Nephron (organoid): ENCODE results near the gene IL18.
A peak's percentile ranks its signal among the peaks of the same experiment; 100 is the strongest.

Source experiments
- H3K27ac Mint-ChIP-seq, 3 experiments: 2 replicates each; pipeline ENCODE4 v1.8.0; 2020; ENCODE audit warnings: mixed read lengths in 3 of 3, mild to moderate bottlenecking in 2 of 3, moderate library complexity in 1 of 3
- H3K27me3 Mint-ChIP-seq: 2 replicates; pipeline ENCODE4 v1.8.0; 2021; ENCODE audit warnings: low read depth, mild to moderate bottlenecking, moderate library complexity, mixed read lengths
- H3K36me3 Mint-ChIP-seq: 2 replicates; pipeline ENCODE4 v1.8.0; 2020; ENCODE audit warnings: low read depth, mixed read lengths
- H3K4me1 Mint-ChIP-seq: 2 replicates; pipeline ENCODE4 v1.8.0; 2020; ENCODE audit warnings: mixed read lengths
- H3K4me3 Mint-ChIP-seq, 3 experiments: 2 replicates each; pipeline ENCODE4 v1.8.0; 2020; ENCODE audit warnings: mild to moderate bottlenecking in 3 of 3, mixed read lengths in 3 of 3, moderate library complexity in 2 of 3
- H3K9me3 Mint-ChIP-seq: 2 replicates; pipeline ENCODE4 v1.8.0; 2020; ENCODE audit warnings: mixed read lengths
- TF ChIP-seq, protein P1 (sequence below), 3 experiments: fragments of 200-600 bp; sonication (generic); IDR thresholded peaks; one replicate each; pipeline ENCODE4 v1.5.0; 2021; ENCODE audit warnings: antibody characterized with exemption in 3 of 3; ENCODE audit not compliant: unreplicated experiment in 3 of 3

Gene IL18

DNA sequence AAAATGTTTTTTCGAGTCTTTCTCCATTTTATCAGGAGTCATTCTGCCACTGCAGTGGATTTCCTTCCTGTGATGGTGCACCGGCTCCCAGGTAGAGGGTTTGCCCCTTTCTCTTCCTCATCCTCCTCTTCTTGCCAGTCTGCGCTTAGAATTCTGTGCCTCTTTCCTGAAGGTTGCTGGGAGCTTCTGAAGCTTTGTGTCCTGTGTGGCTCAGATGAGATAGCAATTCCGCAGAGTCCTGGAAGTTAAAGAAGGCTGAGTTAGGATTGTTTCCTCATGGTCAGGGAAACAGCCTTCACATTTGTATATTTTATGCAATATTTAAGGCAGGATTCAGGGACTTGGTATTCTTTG lies 11.7 kb upstream of the IL18 start:
- Mint-ChIP-seq H3K4me3 (peak overlapping the region; percentile 75 to 83 (median 77)), H3K27ac (peak overlapping the region; percentile 54 to 93 (median 67)), H3K9me3 (no peaks in the 10 kb centered on the region)

DNA sequence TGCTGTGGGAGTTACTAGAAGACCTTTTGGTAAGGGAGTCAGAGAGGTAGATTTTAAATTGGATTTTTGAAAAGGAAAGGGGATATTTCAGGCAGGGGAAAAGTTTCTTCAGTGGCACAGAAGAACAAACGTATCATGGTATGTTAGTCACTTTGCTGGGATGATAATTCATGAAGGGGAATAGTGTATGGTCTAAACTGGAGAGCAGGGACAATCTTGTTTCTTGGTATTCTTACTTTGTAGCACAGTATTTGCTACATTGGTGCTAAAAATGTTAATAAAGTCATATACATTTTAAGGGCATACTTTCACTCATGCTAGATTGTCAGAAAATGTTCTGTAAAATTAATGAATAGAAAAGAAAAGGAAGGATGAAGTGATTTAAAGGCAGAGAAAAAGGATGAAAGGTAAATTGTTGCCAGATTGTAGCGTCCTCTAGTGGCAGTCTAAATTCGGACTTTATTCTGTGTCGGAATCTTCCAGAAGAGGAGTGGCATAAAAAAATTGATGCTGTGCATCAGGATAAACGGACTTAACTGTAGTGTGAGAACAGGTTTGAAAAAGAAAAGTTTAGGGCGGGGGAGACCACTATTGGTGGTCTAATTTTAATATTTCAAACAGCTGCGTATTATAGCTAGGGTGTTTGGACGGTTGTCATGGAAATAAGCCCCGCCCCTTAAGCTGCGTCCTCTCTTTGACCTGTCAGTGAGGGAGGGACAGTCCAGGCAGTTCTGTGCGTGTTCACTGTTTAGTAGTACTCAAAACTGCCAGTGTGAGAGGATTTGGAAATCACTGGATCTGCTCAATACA lies 11.1 kb upstream of the IL18 start, which contains the start of gene BCO2:
BCO2 (plus strand) TSS at position 724 of the 810 bp plus-strand sequence. CDS start 90 bp downstream, outside the sequence.
- TF ChIP-seq, protein P1, sequence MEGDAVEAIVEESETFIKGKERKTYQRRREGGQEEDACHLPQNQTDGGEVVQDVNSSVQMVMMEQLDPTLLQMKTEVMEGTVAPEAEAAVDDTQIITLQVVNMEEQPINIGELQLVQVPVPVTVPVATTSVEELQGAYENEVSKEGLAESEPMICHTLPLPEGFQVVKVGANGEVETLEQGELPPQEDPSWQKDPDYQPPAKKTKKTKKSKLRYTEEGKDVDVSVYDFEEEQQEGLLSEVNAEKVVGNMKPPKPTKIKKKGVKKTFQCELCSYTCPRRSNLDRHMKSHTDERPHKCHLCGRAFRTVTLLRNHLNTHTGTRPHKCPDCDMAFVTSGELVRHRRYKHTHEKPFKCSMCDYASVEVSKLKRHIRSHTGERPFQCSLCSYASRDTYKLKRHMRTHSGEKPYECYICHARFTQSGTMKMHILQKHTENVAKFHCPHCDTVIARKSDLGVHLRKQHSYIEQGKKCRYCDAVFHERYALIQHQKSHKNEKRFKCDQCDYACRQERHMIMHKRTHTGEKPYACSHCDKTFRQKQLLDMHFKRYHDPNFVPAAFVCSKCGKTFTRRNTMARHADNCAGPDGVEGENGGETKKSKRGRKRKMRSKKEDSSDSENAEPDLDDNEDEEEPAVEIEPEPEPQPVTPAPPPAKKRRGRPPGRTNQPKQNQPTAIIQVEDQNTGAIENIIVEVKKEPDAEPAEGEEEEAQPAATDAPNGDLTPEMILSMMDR (IDR thresholded peaks at IDR 0.05; ENCODE audit: unreplicated experiment in 3 of 3): peak; percentile 68 to 80 (median 76)
- H3K27ac Mint-ChIP-seq: peak within 1 kb of the TSS; percentile 54 to 93 (median 67)
- peak within 1 kb of the TSS; percentile 75 to 83 (median 77) for H3K4me3 Mint-ChIP-seq
- H3K4me1 Mint-ChIP-seq: peaks cover 24% of the 10 kb centered on the region
- H3K36me3 Mint-ChIP-seq: no peaks in the 10 kb centered on the region
- no peaks in the 10 kb centered on the region for H3K27me3 Mint-ChIP-seq
- H3K9me3 Mint-ChIP-seq: no peaks in the 10 kb centered on the region

More for the DNA sequence above, 11.7 kb upstream of the IL18 start:
- H3K27me3 Mint-ChIP-seq: no peaks in the 10 kb centered on the region
- peaks cover 24% of the 10 kb centered on the region for H3K4me1 Mint-ChIP-seq
- TF ChIP-seq, protein P1 (IDR thresholded peaks at IDR 0.05; ENCODE audit: unreplicated experiment in 3 of 3): no peak
- no peaks in the 10 kb centered on the region for H3K36me3 Mint-ChIP-seq

DNA sequence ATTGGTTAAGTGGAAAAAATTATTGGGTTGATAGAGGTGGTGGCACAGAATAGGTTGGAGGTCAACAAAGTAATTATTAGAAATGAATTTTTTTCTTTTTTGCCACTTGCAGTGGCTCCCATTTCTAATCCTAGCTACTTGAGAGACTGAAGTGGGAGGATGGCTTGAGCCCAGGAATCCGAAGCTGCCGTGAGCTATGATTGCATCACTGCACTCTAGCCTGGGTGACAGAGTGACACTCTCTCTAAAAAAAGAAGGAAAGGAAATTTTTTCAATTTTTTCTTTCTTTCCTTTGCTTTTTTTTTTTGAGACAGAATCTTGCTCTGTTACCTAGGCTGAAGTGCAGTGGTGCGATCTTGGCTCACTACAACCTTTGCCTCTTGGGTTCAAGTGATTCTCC lies 9.3 kb upstream of the IL18 start:
- Mint-ChIP-seq H3K36me3 (no peaks in the 10 kb centered on the region), H3K27ac (no peak overlapping the region), H3K4me3 (peak overlapping the region in 1 of 3 experiments; percentile 2), H3K27me3 (no peaks in the 10 kb centered on the region), H3K4me1 (peaks cover 24% of the 10 kb centered on the region), H3K9me3 (no peaks in the 10 kb centered on the region)
- TF ChIP-seq, protein P1 (IDR thresholded peaks at IDR 0.05; ENCODE audit: unreplicated experiment in 3 of 3): no peak

DNA sequence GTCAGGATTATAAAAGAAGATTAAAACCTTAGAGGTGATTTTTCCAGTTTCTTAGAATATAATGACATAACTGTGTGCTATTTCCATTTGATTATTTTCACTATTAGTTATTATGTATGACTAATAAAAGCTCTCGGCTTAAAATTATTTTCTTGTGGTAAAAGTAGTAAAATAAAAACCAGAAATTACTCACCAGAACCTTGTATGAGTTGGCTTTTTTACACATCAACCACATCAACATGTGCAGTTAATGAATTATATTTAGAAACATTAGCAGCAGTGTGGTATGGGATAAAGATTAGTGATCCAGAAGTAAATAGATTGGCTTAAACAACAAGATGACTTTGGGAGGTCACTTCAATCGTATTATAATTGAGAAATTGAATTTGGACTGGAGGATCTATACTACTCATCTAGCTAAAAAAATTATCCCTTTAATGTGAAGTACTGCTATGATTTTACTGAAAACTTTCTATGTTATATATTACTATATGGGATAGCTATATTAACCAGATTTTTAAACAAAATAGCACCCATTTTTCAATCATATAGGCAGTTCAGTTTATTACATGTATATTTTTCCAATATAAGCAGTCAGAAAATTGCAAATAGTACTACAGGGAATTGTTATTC lies 8.6 kb upstream of the IL18 start:
- no peaks in the 10 kb centered on the region for H3K36me3 Mint-ChIP-seq
- no peaks in the 10 kb centered on the region for H3K9me3 Mint-ChIP-seq
- no peak overlapping the region for H3K27ac Mint-ChIP-seq
- H3K4me3 Mint-ChIP-seq: no peak overlapping the region
- TF ChIP-seq, protein P1 (IDR thresholded peaks at IDR 0.05; ENCODE audit: unreplicated experiment in 3 of 3): no peak
- H3K4me1 Mint-ChIP-seq: peaks cover 24% of the 10 kb centered on the region
- H3K27me3 Mint-ChIP-seq: no peaks in the 10 kb centered on the region

DNA sequence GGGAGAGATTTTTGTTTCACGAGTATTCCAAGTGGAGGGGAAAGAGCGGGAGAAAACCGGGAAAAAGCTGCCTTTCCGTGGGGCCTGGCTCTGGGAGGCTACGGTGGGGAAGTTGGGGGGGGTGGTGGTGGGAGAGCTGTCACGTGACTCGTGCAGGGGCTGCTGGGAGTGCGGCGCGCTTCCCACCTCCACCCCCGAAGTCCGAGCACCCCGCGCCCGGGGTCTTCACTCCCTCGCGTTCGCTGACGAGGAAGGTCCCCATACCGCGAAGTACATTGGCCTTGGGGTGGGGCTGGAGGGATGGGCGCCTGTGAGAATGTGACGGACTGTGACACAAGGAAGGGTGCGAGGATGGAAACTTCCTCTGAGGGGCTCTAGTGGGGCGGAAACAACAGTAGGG lies 3.3 kb upstream of the IL18 start, which contains the start of gene TEX12:
TEX12 (plus strand) TSS at position 228 of the 400 bp plus-strand sequence. CDS start 1,897 bp downstream, outside the sequence.
- H3K4me3 Mint-ChIP-seq: no peak within 1 kb of the TSS
- H3K27me3 Mint-ChIP-seq: peaks cover 6% of the 10 kb centered on the region
- TF ChIP-seq, protein P1 (IDR thresholded peaks at IDR 0.05; ENCODE audit: unreplicated experiment in 3 of 3): no peak
- no peaks in the 10 kb centered on the region for H3K9me3 Mint-ChIP-seq
- H3K36me3 Mint-ChIP-seq: no peaks in the 10 kb centered on the region
- H3K27ac Mint-ChIP-seq: no peak within 1 kb of the TSS
- H3K4me1 Mint-ChIP-seq: no peaks in the 10 kb centered on the region
